ENCODE results near the gene ABCB4. TPM values are rescaled to one million over a fixed set of nuclear protein-coding genes. Genes with fewer than 3 reads are reported as not detected.

ABCB4 gene
- total RNA-seq, 1 donor from 2014 or later = 0.48 TPM

DNA sequence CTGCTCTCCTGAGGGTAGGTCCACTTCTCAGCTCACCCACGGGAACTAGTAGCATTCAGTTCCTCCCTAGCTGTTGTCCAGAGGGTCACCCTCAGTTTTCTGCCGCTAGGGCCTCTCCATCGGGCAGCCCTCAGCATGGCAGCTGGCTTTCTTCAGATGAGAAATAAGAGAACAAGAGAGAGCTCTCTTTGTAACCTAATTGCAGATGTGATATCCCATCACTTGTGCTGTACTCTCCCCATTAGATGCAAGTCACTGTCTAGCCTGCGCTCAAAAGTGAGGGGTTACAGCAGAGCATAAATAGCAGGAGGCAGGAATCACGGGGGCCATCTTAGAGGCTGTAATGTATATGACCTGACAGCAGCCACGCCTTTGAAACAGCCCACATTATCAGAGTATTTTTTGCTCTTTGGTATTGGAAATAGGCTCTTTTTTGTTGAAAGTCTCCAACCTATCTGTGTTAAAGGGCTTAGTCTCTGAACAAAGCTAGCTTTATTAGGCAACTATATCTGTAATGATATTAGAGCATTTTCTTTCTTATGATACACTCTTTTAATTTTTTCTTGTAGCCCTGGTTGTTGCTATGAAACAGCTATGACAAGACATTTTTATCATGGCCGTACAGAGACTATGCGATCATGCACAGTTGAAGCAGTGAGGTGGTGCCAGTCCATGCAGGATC lies 84.3 kb downstream of the ABCB4 start:
- DNase-seq (ENCODE audit: low read depth) = no peak
- Histone ChIP-seq H4K20me1 (ENCODE audit: insufficient read depth, low read length) (no peaks in the 10 kb centered on the region), H3K9me3 (ENCODE audit: insufficient read depth, low read depth, low read length) (no peaks in the 10 kb centered on the region), H3K4me3 (ENCODE audit: insufficient read depth, low read depth, low read length) (no peak overlapping the region), H3K36me3 (ENCODE audit: insufficient read depth, low read length) (no peaks in the 10 kb centered on the region), H3K4me1 (ENCODE audit: insufficient read depth, low read length) (no peaks in the 10 kb centered on the region), H3K27me3 (ENCODE audit: insufficient read depth, low read length) (no peaks in the 10 kb centered on the region), H3K4me2 (ENCODE audit: low read length) (no peak overlapping the region), H3K9ac (ENCODE audit: low read length) (no peak overlapping the region), H3K79me2 (ENCODE audit: insufficient read depth, low read length) (no peaks in the 10 kb centered on the region), H3K27ac (ENCODE audit: low read depth, low read length) (no peak overlapping the region), H2AFZ (ENCODE audit: low read depth, low read length) (no peak overlapping the region)
- no peak overlapping the region for H3K27ac Mint-ChIP-seq (ENCODE audit: unreplicated experiment)
- TF ChIP-seq, protein P1, sequence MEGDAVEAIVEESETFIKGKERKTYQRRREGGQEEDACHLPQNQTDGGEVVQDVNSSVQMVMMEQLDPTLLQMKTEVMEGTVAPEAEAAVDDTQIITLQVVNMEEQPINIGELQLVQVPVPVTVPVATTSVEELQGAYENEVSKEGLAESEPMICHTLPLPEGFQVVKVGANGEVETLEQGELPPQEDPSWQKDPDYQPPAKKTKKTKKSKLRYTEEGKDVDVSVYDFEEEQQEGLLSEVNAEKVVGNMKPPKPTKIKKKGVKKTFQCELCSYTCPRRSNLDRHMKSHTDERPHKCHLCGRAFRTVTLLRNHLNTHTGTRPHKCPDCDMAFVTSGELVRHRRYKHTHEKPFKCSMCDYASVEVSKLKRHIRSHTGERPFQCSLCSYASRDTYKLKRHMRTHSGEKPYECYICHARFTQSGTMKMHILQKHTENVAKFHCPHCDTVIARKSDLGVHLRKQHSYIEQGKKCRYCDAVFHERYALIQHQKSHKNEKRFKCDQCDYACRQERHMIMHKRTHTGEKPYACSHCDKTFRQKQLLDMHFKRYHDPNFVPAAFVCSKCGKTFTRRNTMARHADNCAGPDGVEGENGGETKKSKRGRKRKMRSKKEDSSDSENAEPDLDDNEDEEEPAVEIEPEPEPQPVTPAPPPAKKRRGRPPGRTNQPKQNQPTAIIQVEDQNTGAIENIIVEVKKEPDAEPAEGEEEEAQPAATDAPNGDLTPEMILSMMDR (IDR thresholded peaks at IDR 0.05; ENCODE audit: insufficient read depth, low read depth, low read length) = no peak
- no peak for TF ChIP-seq EZH2 (IDR thresholded peaks at IDR 0.05; ENCODE audit: insufficient read depth, low read length)
- no peak overlapping the region for H3K4me3 Mint-ChIP-seq (ENCODE audit: unreplicated experiment)
- H3K27me3 Mint-ChIP-seq (ENCODE audit: low read depth, unreplicated experiment) = no peaks in the 10 kb centered on the region
- H3K36me3 Mint-ChIP-seq (ENCODE audit: low read depth, unreplicated experiment) = peaks cover 13% of the 10 kb centered on the region
- no peaks in the 10 kb centered on the region for H3K9me3 Mint-ChIP-seq (ENCODE audit: unreplicated experiment)
- H3K4me1 Mint-ChIP-seq (ENCODE audit: low read depth, unreplicated experiment) = no peaks in the 10 kb centered on the region
- FAIRE-seq = no peak

GRCh38 chr7:87380905-87381304 lies 94.6 kb downstream of the ABCB4 start:
- no peaks in the 10 kb centered on the region for H3K79me2 ChIP-seq (ENCODE audit: insufficient read depth, low read length)
- H2AFZ ChIP-seq (ENCODE audit: low read depth, low read length) = no peak overlapping the region
- no peaks in the 10 kb centered on the region for H3K27me3 ChIP-seq (ENCODE audit: insufficient read depth, low read length)
- no peak overlapping the region for H3K27ac ChIP-seq (ENCODE audit: low read depth, low read length)
- H3K9me3 Mint-ChIP-seq (ENCODE audit: unreplicated experiment) = peaks cover 3% of the 10 kb centered on the region
- H3K27me3 Mint-ChIP-seq (ENCODE audit: low read depth, unreplicated experiment) = no peaks in the 10 kb centered on the region
- H3K4me1 Mint-ChIP-seq (ENCODE audit: low read depth, unreplicated experiment) = no peaks in the 10 kb centered on the region
- no peaks in the 10 kb centered on the region for H3K9me3 ChIP-seq (ENCODE audit: insufficient read depth, low read depth, low read length)
- H3K4me2 ChIP-seq (ENCODE audit: low read length) = no peak overlapping the region
- no peak overlapping the region for H3K27ac Mint-ChIP-seq (ENCODE audit: unreplicated experiment)
- DNase-seq (ENCODE audit: low read depth) (no peak), FAIRE-seq (no peak)
- peaks cover 14% of the 10 kb centered on the region for H3K36me3 Mint-ChIP-seq (ENCODE audit: low read depth, unreplicated experiment)
- no peaks in the 10 kb centered on the region for H3K4me1 ChIP-seq (ENCODE audit: insufficient read depth, low read length)
- H4K20me1 ChIP-seq (ENCODE audit: insufficient read depth, low read length) = no peaks in the 10 kb centered on the region
- peaks cover 10% of the 10 kb centered on the region for H3K36me3 ChIP-seq (ENCODE audit: insufficient read depth, low read length)
- TF ChIP-seq, protein P1 (IDR thresholded peaks at IDR 0.05; ENCODE audit: insufficient read depth, low read depth, low read length) = no peak
- no peak for TF ChIP-seq EZH2 (IDR thresholded peaks at IDR 0.05; ENCODE audit: insufficient read depth, low read length)
- no peak overlapping the region for H3K4me3 Mint-ChIP-seq (ENCODE audit: unreplicated experiment)
- H3K4me3 ChIP-seq (ENCODE audit: insufficient read depth, low read depth, low read length) = no peak overlapping the region
- no peak overlapping the region for H3K9ac ChIP-seq (ENCODE audit: low read length)
